D721Med (cell line): ENCODE measurements around the gene SMARCC2.
"Not testable (repeated sequence)": the region's sequence is repeated elsewhere in the genome, so short reads cannot be mapped to it uniquely, and the experiment has no call there.

ENCODE experiments used
- DNase-seq: peaks from one replicate; pipeline ENCODE4 v3.0.0; 2011; ENCODE audit warnings: low spot score; ENCODE audit not compliant: insufficient read length
- FAIRE-seq: peaks from 2 replicates; lab custom pipeline; 2011; peaks lifted over from hg19 to GRCh38; lab: Jason Lieb, UNC
- CTCF ChIP-seq: IDR thresholded peaks from 2 replicates; pipeline ENCODE4 v1.5.1; 2012; ENCODE audit warnings: mild to moderate bottlenecking, control low read depth; ENCODE audit not compliant: insufficient read depth; ENCODE audit errors: missing control alignments

SMARCC2 gene

GRCh38 chr12:56159482-56160192, 29.6 kb downstream of the SMARCC2 start:
- TF ChIP-seq CTCF: no peak
- FAIRE-seq: no peak
- DNase-seq: no peak

GRCh38 chr12:56158926-56159461, 30.3 kb downstream of the SMARCC2 start:
- DNase-seq: no peak
- FAIRE-seq: no peak
- TF ChIP-seq CTCF: no peak

- no peak for TF ChIP-seq CTCF
- DNase-seq (peak; percentile 90), FAIRE-seq (no peak)
Measured at GRCh38 chr12:56158029-56158925, 31.0 kb downstream of the SMARCC2 start, which contains the start of gene MYL6. MYL6 (plus strand) TSS chr12:56158359; CDS start chr12:56158402, 43 bp downstream.

GRCh38 chr12:56157201-56158028, 31.9 kb downstream of the SMARCC2 start:
- TF ChIP-seq CTCF: peak; percentile 44
- FAIRE-seq: no peak
- peak; percentile 55 for DNase-seq

GRCh38 chr12:56156464-56157200, 32.7 kb downstream of the SMARCC2 start:
- not testable (repeated sequence) for DNase-seq, FAIRE-seq

- TF ChIP-seq CTCF: no peak
- DNase-seq (no peak), FAIRE-seq (no peak)
Measured at GRCh38 chr12:56155256-56155845, 33.9 kb downstream of the SMARCC2 start.
